Stimulated activated CD8-positive, alpha-beta memory T cell treated with anti-CD3 and anti-CD28 coated beads, Interleukin-12 subunit alpha, Interleukin-12 subunit beta, amount 100 ng/mL, for 1 hour (primary cell): ENCODE measurements around the gene CCNYL1.

ENCODE experiments used
- DNase-seq: peaks from one replicate; pipeline ENCODE4 v3.0.0-alpha.2; 2020; ENCODE audit warnings: low read depth

CCNYL1 gene

GRCh38 chr2:207766041-207766551, 54.7 kb downstream of the CCNYL1 start:
- DNase-seq = no peak

DNA sequence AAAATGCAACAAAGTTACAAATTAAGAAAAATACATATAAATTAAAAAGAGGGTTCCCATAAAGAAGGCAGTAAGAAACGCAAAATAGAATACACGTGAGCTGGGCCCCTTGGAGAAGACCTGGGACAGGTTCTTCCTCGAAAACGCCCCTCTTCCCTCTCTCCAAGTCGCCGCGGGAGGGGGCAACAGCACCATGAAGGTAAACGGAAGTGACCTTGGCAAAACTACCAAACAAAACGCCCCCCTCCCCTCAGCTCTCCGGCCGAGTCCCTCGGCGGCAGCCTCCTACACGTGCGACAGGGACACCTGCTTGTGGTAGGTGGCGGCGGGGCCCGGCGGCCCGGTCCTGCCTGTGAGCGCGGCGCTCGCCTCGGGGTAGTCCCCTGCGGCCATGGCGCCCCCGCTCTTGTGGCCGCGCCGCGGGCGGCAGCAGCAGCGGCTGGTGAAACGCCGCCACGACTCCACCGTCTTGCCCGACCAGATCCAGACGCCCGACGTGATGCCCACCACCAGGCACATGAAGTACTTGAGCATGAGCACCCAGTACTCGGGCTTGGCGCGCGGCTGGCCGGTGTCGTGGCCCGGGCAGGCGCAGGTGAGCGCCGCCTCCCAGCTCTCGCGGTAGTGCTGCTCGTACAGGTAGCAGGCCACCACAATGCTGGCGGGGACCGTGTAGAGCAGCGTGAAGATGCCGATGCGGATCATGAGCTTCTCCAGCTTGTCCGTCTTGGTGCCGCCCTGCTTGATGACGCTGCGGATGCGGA, 55.4 kb downstream of the CCNYL1 start:
- no peak for DNase-seq

- DNase-seq = no peak
Observed at GRCh38 chr2:207767461-207768167, 56.2 kb downstream of the CCNYL1 start.

DNA sequence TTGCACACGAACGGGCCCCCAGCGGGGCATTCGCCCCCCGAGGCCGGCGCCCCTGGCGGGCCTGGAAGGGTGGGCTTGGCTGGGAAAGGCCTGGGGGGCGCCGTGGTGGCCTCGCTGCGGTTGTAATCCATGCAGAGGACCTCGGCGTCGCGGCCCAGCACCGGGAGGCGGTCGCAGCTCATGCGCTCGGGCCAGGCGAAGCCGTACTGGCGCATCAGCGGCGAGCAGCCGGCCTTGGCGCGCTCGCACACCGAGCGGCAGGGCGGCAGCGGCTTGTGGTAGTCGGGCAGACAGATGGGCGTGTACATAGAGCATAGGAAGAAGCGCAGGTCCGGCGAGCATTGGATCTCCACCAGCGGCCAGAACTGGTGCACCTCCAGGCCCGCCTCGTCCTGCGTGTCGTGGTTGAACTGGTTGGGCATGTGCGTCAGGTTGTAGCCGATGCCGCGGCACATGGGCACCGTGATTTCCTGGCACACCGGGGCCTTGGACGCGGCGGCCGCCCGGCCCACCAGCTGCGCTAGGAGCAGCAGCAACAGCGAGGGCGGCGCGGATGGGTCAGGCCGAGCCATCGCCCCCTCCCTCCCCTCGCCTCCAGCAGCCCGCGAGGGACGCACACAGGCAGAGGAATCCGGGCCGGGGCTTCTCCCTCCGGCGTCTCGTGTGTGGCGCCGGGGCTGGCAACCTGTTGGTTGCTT, 56.9 kb downstream of the CCNYL1 start:
- no peak for DNase-seq

DNA sequence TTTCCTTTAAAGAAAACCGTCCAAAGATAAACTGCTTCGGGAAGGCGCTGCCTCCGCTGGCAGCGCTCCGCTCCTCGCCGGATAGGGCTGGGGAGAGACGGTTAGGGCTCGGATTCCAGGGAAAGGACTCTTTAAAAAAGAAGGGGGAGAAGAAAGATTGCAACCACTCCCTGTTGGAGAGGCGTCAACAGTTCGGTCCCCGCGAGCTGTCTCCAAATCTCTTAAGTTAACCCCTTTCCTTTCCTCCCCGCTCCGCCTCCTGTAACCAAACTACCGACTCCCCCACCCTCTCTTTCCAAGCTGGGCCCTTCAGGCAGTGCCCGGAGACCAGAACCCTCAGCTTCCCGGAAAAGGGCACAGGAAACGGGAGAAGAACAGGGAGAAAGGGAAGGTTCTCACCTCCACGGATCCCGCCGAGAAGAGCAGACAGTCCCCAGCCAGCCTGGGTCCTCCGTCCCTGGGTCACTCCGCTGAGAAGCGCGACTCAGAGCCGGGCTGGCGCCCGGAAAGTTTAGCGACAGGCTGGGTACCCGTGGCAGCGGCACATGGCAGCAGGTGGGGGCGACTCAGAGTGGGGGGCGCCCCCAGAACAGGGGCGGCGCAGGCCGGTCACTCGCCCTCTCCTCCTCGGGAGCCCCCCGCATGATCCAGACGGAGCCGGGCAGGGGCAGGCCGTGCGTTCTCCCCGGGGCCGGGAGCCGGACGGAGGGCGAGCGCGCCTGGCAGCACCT, 57.6 kb downstream of the CCNYL1 start:
- DNase-seq = no peak

- no peak for DNase-seq
Observed at GRCh38 chr2:207770602-207771404, 59.4 kb downstream of the CCNYL1 start.

- no peak for DNase-seq
Observed at GRCh38 chr2:207771421-207771820, 60.0 kb downstream of the CCNYL1 start.

DNA sequence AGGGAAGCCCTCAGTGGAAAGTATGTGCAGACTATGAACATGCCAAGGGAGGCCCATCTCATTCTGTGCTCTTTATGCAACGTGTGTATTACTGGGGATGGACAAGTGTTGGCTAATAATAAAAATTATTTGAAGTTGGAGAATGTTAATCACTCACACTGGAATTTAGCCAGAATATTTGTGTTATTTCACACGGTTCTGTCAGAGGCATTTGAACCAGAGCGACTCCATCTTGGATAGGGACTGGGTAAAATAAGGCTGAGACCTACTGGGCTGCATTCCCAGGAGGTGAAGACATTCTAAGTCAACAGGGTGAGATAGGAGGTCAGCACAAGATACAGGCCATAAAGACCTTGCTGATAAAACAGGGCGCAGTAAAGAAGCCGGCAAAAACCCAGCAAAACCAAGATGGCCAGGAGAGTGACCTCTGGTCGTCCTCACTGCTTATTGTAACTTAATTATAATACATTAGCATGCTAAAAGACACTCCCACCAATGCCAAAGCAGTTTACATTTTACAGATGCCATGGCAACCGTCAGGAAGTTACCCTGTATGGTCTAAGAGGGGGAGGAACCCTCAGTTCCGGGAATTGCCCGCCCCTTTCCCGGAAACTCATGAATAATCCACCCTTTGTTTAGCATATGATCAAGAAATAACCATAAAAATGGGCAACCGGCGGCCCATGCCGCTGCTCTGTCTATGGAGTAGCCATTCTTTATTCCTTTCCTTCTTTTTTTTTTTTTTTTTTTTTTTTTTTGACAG, 60.8 kb downstream of the CCNYL1 start:
- DNase-seq = no peak

- DNase-seq = no peak
Observed at GRCh38 chr2:207772844-207773205, 61.4 kb downstream of the CCNYL1 start.

DNA sequence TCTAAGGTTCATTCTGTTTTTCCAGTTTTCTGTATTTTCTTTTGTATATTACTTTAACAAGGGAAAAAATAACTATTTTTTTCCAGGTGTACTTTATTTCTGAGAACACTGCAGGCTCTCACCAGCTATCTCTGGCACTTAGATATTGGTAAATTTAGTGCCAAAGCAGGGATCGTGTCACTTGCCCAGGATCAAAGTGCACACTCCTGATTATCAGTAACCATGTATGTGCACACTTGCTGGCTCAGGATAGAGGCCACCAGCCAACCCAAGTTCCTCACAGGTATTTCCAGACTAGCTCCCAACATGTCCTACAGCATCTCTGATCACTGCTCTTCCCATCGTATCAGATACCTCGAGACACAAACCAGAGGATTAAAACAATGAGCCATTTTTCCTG, 64.0 kb downstream of the CCNYL1 start:
- DNase-seq = no peak

DNA sequence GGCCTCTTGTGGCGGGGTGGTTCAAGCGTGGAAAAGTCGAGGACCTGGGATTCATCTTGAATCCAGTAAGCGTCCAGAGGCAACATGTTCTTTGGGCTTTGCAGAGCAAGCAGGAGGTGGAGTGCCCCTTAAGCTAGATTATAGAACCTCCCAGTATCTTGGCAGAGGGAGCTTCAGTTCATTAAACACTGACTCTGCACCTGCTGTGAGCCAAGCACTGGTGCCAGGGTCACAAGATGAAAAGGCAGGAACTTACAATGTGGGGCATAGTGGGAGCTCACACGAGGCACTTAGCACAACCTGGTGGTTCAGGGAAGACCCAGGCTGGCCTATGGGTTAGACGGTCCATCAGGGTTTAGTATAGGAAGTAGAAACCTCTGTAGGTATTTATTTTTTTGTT, 65.7 kb downstream of the CCNYL1 start:
- no peak for DNase-seq

- no peak for DNase-seq
Observed at GRCh38 chr2:207778298-207778882, 67.0 kb downstream of the CCNYL1 start.

DNA sequence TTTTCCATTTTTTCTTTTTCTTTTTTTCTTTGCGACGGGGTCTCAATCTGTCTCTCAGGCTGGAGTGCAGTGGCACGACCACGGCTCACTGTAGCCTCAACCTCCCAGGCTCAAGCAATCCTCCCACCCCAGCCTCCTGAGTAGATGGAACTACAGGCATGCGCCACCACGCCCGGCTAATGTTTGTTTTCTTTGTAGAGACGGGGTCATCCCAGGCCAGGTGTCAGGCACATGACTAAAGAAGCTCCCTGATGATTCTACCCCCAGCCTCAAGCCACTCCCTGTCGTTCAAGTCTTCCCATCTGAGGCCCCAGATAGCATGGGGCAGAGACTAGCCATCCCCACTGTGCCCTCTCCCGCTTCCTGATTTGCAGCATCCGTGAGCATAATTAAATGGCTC, 68.1 kb downstream of the CCNYL1 start:
- no peak for DNase-seq

- DNase-seq = no peak
Observed at GRCh38 chr2:207782238-207783030, 71.0 kb downstream of the CCNYL1 start.

GRCh38 chr2:207783514-207783913, 72.1 kb downstream of the CCNYL1 start:
- DNase-seq = no peak

DNA sequence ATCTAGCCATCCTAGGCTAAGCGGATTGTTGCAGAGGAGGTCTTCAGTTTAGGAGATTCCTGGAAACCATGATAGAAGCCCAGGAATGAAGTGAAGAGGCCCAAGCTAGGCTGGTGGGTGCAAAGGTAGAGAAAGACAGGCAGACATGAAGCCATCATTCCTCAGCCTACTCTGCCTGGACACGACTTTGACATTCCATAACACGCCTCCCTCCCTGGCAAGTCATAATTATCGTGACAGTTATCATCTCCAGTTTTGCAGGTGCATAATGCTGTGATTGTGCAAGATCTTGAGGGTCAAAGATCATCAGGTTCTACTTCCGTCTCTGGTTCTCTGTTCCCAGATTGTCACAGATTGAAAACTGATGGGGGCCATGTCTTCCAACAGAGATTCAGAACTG, 73.5 kb downstream of the CCNYL1 start:
- DNase-seq = no peak

DNA sequence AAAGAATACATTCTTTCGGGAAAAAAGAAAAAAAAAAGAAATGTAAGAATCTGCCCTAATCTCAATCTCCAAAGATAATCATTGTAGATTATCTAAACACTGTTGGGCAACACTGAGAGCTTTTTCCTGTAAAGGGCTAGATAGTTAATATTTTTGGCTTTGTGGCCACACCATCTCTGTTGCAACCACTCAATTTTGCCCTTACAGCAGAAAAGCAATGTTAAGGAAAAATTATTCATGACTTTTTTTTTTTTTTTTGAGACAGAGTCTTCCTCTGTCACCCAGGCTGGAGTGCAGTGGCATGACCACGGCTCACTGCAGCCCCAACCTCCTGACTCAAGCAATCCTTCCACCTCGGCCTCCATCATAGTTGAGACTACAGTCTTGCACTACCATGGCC, 75.6 kb downstream of the CCNYL1 start:
- no peak for DNase-seq

DNA sequence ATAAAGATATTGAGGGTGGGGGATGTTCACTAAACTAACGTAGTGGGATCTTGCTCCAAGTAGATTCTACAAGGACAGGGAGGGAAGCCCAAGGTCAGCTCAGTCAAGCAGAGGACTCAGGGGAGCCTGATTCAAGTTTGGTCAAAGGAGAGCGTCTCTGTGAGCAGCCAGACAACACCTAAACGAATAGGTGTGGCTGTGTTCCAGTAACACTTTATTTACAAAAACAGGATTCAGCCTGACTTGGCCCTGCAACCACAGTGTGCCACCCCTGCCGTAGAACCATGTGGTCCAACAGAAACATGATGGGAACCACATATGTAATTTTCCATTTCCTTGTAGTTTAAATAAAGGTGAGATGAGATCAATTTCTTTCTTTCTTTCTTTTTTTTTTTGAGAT, 76.4 kb downstream of the CCNYL1 start:
- DNase-seq = no peak

DNA sequence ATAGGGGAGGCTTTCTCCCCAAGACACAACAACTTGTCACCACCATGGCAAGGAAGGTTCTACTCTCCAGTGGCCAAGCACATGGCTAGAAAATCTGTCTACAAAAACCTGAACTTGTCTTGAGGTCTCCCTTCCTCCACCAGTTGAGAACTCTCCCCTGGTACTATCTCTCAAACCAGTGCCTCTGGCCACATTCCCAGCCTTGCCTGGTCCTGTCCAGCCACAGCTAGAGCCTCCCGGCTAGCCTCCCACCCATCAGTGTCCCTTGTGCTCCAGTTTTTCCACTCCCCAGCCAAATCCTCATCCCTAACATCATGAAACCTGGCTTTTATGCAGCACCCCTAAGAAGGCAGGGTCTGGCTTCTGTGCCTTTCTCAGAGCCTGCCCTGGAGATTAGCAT, 79.5 kb downstream of the CCNYL1 start:
- DNase-seq = no peak
